Keratinocyte (primary cell): Measurements from ENCODE around the gene ACAN.

Experiments
- EZH2 ChIP-seq: IDR thresholded peaks from one replicate; pipeline ENCODE4 v1.6.1; 2012; ENCODE audit warnings: inconsistent platforms, mild to moderate bottlenecking, low read length, moderate library complexity
- TF ChIP-seq, protein P1 (sequence below), 3 experiments: IDR thresholded peaks in 1 of 3; conservative IDR thresholded peaks in 1 of 3; optimal IDR thresholded peaks in 1 of 3; 2 replicates in 2 of 3; 3 replicates in 1 of 3; pipeline versions ENCODE3 to v1.5.1; 2011; ENCODE audit warnings: low read length in 3 of 3, mild to moderate bottlenecking in 3 of 3, moderate library complexity in 2 of 3, control low read depth in 1 of 3, inconsistent platforms in 1 of 3; ENCODE audit not compliant: insufficient read depth in 2 of 3; ENCODE audit errors: extremely low read depth in 1 of 3

DNA sequence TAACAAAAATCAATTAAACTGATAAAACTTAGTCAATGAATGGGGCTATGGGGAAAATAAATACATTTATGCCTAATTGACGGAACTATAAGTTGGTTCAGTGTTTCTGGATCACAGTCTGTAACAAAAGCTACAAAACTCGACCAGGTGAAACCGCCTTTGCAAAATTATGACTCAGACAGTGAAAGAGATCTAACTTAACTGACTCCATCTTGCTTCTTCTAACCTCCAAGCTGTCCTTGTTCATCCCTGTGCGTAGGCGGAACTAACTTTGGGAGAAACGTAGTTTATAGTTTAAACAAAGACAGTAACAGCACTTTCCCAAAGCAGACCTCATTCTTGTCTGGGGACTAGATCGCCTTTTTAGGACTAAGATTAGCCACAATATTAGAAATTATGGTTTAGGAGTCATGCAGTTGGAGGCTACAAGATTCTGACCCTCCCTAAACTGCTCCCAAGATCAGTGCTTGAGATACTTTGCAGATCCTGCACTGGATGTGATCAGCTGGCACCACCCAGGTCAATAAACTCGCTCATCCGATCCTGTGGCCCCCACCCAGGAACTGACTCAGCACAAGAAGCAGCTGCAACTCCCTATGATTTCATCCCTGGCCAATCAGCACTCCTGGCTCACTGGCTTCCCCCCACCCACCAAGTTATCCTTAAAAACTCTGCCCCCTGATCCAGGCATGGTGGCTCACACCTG lies 117.1 kb downstream of the ACAN start:
- TF ChIP-seq EZH2, result no peak
- TF ChIP-seq, protein P1, sequence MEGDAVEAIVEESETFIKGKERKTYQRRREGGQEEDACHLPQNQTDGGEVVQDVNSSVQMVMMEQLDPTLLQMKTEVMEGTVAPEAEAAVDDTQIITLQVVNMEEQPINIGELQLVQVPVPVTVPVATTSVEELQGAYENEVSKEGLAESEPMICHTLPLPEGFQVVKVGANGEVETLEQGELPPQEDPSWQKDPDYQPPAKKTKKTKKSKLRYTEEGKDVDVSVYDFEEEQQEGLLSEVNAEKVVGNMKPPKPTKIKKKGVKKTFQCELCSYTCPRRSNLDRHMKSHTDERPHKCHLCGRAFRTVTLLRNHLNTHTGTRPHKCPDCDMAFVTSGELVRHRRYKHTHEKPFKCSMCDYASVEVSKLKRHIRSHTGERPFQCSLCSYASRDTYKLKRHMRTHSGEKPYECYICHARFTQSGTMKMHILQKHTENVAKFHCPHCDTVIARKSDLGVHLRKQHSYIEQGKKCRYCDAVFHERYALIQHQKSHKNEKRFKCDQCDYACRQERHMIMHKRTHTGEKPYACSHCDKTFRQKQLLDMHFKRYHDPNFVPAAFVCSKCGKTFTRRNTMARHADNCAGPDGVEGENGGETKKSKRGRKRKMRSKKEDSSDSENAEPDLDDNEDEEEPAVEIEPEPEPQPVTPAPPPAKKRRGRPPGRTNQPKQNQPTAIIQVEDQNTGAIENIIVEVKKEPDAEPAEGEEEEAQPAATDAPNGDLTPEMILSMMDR (optimal IDR thresholded peaks at IDR 0.05 in 1 of 3, IDR thresholded peaks at IDR 0.05 in 1 of 3, conservative IDR thresholded peaks at IDR 0.05 in 1 of 3; ENCODE audit: extremely low read depth in 1 of 3, insufficient read depth in 2 of 3, low read length in 3 of 3), result no peak
